Loucy (cell line): ENCODE data around the gene PRKCZ.

Experiments used
- CTCF ChIP-seq: fragments of 200-600 bp; sonication (generic); conservative IDR thresholded peaks from 2 replicates; pipeline ENCODE4 v1.5.1; 2014; ENCODE audit warnings: mild to moderate bottlenecking, antibody characterized with exemption, low read length
- EZH2phosphoT487 ChIP-seq: fragments of 200-600 bp; IDR thresholded peaks from 2 replicates; pipeline ENCODE4 v1.6.1; 2018; ENCODE audit warnings: antibody characterized with exemption, mild to moderate bottlenecking, moderate library complexity, borderline replicate concordance

GRCh38 chr1:2180297-2181245 is 130.4 kb downstream of the PRKCZ start:
- no peak for TF ChIP-seq CTCF
- no peak for TF ChIP-seq EZH2phosphoT487
